ENCODE results near the gene LRRC56.

The LRRC56 gene, protein sequence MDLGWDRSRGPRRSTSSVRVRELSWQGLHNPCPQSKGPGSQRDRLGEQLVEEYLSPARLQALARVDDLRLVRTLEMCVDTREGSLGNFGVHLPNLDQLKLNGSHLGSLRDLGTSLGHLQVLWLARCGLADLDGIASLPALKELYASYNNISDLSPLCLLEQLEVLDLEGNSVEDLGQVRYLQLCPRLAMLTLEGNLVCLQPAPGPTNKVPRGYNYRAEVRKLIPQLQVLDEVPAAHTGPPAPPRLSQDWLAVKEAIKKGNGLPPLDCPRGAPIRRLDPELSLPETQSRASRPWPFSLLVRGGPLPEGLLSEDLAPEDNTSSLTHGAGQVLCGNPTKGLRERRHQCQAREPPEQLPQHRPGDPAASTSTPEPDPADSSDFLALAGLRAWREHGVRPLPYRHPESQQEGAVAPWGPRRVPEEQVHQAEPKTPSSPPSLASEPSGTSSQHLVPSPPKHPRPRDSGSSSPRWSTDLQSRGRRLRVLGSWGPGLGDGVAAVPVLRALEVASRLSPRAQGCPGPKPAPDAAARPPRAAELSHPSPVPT

GRCh38 chr11:536841-537621 is at the start of gene LRRC56:
TSS of gene LRRC56 (plus strand) at chr11:537527. CDS start at chr11:540685, 3,158 bp downstream.
- in situ Hi-C loops (cut with MboI; ENCODE audit: low pct_unique_long_range_greater_than_20kb, low sequenced_read_pairs): no loop called here
- DNase-seq: no peak

- DNase-seq: no peak
- in situ Hi-C loops (cut with MboI; ENCODE audit: low pct_unique_long_range_greater_than_20kb, low sequenced_read_pairs): no loop called here
These were observed 49.7 kb upstream of the LRRC56 start for GRCh38 chr11:487571-488021.

DNA sequence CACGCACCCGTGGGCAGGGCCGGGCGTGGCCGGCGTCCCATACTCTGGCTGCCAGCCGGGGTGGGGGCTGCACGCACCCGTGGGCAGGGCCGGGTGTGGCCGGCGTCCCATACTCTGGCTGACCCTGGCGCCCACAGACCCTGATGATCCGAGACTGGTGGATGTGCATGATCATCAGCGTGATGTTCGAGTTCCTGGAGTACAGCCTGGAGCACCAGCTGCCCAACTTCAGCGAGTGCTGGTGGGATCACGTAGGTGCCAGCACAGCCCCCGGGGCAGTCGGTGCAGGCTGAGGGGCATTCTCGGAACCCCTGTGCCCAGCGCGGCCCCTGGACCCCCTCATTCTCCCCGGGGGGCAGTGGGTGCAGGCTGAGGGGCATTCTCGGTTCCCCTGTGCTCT is 49.3 kb upstream of the LRRC56 start:
- in situ Hi-C loops (cut with MboI; ENCODE audit: low pct_unique_long_range_greater_than_20kb, low sequenced_read_pairs): no loop called here
- DNase-seq: no peak

DNA sequence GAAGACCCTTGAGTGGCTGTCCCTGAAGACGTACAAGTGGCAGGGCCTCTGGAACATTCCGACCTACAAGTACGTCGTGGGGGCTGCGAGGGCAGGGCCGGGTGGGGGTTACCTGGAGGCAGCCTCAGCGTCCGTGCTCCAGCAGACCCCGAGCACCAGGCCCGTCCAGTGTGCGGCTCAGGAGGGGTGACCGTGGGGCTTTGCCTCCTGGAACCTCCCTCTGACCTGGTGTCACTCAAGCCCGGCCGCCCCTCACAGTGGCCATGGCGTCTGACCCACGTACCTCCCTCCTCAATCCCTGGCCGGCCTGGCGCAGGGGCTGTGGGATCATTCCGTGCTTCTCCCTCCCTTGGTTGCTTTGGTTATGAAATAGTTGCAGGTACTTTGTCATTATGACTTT is 48.7 kb upstream of the LRRC56 start:
- in situ Hi-C loops (cut with MboI; ENCODE audit: low pct_unique_long_range_greater_than_20kb, low sequenced_read_pairs): no loop called here
- DNase-seq: no peak

DNA sequence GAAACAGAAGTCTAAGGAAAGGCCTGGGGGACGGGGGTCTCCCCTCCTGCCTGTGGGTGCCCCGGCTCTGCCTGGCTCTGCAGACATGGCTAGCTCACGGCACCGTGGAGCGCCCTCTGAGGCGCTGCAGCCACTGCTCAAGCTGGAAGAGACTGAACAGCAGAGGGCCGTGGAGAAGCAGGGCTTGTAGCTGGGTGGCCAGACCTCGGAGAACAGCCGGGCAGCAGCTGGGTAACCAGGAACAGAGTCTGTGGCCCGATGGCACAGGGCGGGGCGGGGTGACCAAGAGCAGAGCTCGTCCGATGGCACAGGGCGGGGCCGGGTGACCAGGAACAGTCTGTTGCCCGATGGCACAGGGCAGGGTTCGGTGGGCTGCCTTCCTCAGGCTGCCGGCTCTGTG is 48.3 kb upstream of the LRRC56 start:
- DNase-seq: no peak
- in situ Hi-C loops (cut with MboI; ENCODE audit: low pct_unique_long_range_greater_than_20kb, low sequenced_read_pairs): no loop called here

GRCh38 chr11:489610-490185 is 47.6 kb upstream of the LRRC56 start:
- in situ Hi-C loops (cut with MboI; ENCODE audit: low pct_unique_long_range_greater_than_20kb, low sequenced_read_pairs): no loop called here

DNA sequence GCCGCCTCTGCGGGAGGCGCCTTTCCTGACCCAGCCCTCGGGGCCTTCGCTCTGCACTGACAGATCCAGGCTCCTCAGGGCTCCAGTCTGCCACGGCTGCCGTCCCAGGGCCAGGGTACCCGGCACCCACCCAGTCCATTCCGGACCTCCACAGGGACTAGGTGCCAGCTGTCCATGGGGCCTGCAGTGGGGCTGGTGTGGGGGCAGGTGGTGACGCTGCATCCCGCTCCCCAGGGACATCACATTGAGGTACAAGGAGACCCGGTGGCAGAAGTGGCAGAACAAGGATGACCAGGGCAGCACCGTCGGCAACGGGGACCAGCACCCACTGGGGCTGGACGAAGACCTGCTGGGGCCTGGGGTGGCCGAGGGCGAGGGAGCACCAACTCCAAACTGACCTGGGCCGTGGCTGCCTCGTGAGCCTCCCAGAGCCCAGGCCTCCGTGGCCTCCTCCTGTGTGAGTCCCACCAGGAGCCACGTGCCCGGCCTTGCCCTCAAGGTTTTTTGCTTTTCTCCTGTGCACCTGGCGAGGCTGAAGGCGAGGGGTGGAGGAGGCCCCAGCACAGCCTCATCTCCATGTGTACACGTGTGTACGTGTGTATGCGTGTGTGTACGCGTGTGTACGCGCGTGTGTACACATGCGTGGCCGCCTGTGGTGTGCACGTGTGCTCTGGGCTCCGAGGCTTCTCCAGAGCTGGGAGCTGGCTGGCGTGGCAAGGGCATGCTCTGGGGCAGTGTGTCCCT is 47.0 kb upstream of the LRRC56 start:
- no peak for DNase-seq
- in situ Hi-C loops (cut with MboI; ENCODE audit: low pct_unique_long_range_greater_than_20kb, low sequenced_read_pairs): no loop called here

More at GRCh38 chr11:489610-490185, 47.6 kb upstream of the LRRC56 start:
- no peak for DNase-seq

DNA sequence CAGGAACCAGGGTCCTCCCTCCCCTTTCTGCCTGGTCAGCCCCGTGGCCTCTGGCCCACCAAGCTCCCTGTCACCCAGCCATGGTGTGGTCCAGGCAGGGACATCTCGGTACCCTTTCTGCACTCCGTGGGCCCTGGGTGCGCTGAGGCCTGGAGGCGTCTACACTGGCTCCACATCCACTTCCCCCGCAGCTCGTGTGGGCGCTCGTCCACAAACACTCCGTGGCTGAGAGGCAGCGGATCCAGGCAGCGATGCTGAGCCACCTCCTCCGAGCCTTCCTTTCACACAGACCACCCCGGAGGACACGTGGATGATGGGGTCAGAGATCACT is 46.4 kb upstream of the LRRC56 start:
- DNase-seq: no peak
- in situ Hi-C loops (cut with MboI; ENCODE audit: low pct_unique_long_range_greater_than_20kb, low sequenced_read_pairs): no loop called here

DNA sequence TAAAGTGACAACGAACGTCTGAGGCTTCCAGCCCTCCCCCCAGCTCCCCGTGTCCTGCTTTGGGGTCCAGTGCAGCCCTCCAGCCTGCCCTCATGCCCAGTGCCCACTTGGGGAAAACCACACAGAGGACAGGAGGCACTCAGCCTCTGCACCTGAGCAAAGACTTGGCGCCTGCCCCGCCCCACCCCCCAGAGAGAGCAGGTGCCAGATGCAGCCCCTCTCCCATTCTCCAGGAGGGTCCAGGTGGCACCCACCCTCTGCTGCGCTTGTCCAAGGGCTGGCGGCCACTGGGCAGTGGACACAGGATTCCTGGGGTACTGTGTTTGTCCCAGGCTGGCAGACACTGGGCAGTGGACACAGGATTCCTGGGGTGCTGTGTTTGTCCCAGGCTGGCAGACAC is 46.0 kb upstream of the LRRC56 start:
- DNase-seq: no peak
- in situ Hi-C loops (cut with MboI; ENCODE audit: low pct_unique_long_range_greater_than_20kb, low sequenced_read_pairs): no loop called here

GRCh38 chr11:492427-493226 is 44.7 kb upstream of the LRRC56 start:
- no peak for DNase-seq
- in situ Hi-C loops (cut with MboI; ENCODE audit: low pct_unique_long_range_greater_than_20kb, low sequenced_read_pairs): no loop called here

GRCh38 chr11:494761-495536 is 42.4 kb upstream of the LRRC56 start:
- in situ Hi-C loops (cut with MboI; ENCODE audit: low pct_unique_long_range_greater_than_20kb, low sequenced_read_pairs): no loop called here
- DNase-seq: no peak

- no peak for DNase-seq
- in situ Hi-C loops (cut with MboI; ENCODE audit: low pct_unique_long_range_greater_than_20kb, low sequenced_read_pairs): no loop called here
These were observed 41.8 kb upstream of the LRRC56 start for GRCh38 chr11:495537-495931.

DNA sequence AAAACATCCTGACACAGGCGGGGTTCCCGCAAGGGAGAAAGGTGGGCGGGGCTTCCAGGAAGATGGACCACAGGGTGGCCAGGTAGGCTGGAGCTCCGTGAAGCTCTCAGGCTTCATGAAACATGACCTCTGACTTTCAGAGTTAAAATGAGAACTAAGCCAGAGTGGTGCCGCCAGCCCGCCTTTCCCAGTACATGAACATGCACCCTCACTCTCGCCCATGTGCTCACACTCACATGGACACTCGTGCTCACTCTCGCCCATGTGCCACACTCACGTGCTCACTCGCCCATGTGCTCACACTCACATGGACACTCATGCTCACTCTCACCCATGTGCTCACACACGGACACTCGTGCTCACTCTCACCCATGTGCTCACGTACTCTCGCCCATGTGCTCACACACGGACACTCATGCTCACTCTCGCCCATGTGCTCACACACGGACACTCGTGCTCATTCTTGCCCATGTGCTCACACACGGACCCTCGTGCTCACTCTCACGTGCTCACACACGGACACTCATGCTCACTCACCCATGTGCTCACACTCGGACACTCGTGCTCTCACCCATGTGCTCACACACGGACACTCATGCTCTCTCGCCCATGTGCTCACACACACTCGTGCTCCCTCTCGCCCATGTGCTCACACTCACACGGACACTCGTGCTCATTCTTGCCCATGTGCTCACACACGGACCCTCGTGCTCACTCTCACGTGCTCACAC is 40.3 kb upstream of the LRRC56 start:
- no peak for DNase-seq
- in situ Hi-C loops (cut with MboI; ENCODE audit: low pct_unique_long_range_greater_than_20kb, low sequenced_read_pairs): no loop called here

GRCh38 chr11:497565-498296 is 39.6 kb upstream of the LRRC56 start:
- in situ Hi-C loops (cut with MboI; ENCODE audit: low pct_unique_long_range_greater_than_20kb, low sequenced_read_pairs): no loop called here
- DNase-seq: no peak

- no peak for DNase-seq
- in situ Hi-C loops (cut with MboI; ENCODE audit: low pct_unique_long_range_greater_than_20kb, low sequenced_read_pairs): no loop called here
These were observed 38.8 kb upstream of the LRRC56 start for GRCh38 chr11:498297-499181.

Measured in KBM-7 (cell line).